ENCODE results near the gene BRF1.

Gene BRF1

DNA sequence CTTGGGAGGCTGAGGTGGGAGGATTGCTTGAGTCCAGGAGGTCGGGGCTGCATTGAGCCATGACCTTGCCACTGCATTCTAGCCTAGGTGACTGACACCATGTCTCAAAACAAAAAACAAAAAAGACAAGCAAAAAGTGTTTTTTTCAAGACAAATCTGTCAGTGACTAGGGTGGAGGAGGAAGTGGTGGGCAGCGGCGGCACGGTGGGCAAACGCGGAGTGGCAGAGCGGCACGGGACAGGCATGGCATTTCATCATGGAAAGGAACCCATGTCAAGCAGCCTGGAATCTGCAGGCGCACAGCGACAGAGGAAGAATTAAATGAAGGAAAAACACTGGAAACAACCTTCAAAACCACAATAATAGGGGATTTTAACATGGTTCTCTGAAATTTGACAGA is 56.5 kb downstream of the BRF1 start:
- in situ Hi-C loops (cut with HindIII; ENCODE audit: low sequenced_read_pairs), result no loop called here

DNA sequence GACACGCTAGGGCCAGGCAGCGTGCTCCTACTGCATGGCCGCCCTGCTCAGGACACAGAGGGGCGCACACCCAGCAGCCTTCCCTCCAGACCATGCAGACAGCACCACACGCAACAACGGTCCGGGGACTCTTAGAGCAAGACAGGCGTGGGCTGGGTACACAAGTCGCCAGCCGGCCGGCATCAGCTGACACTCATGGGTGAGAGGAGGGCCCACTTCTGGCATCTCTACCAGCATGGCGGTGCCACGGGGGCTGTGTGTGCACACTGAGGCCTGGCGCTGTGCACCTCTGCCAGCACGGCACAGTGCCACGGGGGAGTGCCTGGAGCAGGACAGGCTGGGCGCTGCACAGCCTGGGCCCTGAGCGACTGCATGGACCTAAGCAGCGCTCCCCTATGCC is 59.2 kb downstream of the BRF1 start:
- in situ Hi-C loops (cut with HindIII; ENCODE audit: low sequenced_read_pairs), result no loop called here

DNA sequence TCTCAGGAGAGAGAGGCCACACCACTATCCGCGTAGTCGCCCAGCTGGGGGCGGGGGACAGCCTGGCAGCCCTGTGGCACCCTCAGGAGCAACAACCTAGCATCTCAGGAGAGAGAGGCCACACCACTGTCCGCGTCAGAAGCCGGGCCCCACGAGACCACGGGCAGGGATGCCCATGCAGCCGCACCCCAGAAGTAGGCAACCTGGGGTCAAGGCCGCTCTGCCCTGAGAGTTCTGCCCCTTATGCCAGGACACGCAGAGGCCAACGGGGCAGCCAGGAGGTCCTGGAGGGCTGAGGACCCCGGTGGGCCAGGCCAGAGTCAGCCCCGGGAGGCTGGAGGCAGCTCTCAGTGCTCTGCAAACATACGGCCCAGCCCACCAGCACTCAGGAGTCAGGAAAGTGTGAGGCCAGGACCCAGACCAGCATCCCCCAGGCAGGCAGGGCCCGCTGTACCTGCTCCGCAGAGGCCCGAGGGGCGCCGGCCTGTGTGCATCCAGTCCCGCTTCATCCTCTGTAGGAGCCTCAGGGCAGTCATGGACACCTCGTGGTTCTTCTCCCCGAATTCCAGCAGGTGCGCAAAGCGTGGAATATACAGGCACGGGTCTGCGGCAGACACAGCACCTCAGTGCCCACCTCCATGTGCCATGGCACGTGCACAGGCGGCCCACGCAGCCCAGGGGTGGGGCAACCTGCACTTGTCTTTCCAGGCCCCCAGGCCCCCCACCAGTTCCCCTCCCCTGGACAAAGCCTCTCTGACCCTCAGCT is 59.8 kb downstream of the BRF1 start:
- in situ Hi-C loops (cut with HindIII; ENCODE audit: low sequenced_read_pairs), result no loop called here

DNA sequence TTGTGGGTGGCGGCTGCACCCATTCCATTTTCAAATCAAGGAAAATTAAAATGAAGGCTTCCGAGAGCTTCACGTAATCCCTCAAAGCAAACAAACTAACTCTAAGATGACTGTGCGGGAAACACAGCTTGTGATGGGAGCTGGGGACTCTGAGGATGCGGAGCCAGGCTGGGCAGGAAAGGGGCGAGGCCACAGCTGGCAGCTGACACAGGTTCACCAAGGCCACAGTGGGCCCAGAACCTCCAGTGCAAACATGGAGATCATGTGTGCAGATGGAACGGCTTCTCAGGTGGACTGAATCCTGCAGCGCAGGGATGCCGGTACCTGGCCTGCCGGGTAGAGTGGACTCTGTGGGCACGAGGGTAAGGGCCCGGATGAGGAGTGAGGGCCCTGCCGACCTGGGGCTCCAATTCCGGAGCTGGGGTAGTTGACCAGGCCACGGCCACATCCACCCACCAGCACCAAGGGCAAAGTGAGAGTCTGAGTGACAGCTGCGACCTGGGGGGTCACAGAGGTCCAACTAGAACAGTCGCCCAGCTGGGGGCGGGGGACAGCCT is 71.6 kb downstream of the BRF1 start:
- in situ Hi-C loops (cut with HindIII; ENCODE audit: low sequenced_read_pairs), result no loop called here

DNA sequence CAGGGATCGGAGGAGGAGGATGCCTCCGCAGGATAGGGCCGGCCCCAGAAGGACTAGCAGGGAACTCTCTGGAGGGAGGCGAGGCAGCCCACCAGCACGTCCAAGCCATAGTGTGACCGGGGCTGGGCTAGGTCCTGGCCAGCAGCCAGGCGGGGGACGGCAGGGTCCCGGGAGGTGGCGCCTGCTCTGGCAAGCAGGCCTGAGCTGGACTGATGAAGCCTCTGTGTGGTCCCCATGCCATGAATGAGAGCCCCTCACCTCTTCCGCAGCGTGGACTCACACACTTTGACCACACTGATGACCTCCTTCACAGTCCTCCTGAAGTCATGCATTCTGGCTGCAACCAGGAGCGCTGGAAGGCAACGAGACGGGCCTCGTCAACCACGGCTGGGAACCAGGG is 72.2 kb downstream of the BRF1 start:
- in situ Hi-C loops (cut with HindIII; ENCODE audit: low sequenced_read_pairs), result no loop called here

DNA sequence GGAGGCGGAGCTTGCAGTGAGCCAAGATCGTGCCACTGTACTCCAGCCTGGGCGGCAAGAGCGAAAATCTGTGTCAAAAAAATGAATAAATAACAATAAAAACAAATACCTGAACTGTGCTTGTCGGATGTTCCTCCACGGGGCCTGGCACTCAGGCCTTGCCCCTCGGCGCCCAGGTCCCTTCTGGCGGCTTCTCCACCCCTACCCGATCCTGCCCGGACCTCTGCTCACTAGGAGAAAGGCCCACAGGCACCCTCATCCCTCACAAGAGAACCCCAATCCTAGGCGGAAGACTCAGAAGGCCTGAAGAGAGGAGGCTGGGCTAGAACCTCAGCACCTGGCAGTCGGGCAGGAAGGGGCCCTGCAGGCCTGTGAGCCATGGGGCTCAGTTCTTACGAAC is 73.5 kb downstream of the BRF1 start:
- in situ Hi-C loops (cut with HindIII; ENCODE audit: low sequenced_read_pairs), result no loop called here

DNA sequence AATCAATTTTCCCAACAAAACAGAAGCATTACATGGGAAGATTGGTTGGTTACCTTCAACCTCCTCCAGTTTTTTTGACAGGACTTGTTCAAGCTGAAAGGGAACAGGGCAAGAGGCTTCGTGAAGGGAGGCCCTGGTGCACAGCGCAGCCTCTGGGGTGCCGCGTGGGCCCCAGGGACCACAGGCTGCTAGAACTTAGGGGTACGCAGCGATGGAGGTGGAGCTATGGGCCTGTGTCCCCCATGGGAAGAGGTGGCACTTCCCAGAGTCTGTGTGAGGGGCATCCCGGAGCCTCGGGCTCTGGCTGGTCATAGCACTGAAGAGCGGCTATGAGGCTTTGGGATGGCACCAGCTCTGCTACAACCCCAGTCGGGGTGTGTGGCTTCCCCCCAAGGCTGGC is 74.6 kb downstream of the BRF1 start:
- in situ Hi-C loops (cut with HindIII; ENCODE audit: low sequenced_read_pairs), result no loop called here

DNA sequence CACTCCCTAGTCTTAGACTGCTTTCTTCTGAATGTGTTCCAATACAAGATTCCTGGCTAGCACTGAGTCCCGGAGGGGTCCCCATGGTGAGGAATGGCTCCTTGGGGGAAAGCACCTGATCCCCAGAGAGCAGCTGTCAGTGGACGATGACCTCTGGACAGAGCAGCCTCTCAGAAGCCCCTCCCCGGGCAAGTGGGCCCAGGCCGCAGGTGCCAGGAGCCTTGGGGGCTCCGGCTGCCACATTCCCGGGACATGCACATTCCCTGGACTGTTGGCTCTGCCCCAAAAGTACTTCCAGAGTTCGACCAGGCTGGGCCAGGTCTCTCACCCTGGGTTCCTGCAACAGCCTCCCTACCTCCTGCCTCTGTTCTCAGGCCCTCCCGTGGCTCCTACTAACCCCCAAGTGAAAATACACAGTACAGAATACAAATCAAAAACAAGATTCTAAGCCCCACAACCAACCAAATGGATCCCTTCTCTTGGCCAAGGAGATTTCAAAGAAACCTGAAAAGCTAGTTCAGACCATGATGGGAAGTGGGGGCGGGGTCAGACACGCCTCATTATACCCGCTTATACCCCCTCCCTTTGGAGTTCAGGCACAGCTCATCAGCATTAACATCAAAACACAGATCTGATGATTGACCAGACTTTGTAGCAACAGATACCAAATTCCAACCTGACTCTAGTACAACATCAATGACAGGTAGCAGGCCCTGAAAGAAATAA is 75.8 kb downstream of the BRF1 start:
- in situ Hi-C loops (cut with HindIII; ENCODE audit: low sequenced_read_pairs), result no loop called here

DNA sequence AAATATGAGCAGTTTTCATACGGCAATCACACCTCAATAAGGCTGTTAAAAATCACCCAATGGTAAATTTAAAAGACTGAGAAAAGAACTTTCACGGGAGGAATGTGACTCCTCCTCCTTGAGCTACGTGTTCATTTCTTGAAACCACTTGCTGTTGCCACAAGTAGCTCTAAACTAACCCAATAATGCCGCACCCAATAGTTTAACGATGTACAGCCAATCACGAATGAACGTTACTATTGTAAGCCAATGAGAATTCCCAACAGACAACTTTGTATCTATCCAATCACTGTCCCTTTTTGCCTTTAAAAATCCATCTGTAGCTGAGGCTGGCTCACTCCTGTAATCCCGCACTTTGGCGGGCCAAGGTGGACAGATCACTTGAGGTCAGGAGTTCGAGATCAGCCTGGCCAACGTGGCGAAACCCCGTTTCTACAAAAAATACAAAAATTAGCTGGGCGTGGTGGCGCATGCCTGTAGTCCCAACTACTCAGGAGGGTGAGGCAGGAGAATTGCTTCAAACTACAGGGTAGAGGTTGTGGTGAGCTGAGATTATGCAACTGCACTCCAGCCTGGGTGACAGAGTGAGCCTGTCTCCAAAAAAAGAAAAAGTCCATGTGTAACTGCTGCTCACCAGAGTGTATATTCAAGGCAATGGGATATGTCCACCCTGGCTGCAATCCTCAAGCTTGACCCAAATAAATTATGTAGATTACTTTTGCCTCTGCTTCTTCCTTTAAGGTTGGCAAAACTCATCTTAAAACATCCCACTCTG is 76.8 kb downstream of the BRF1 start:
- in situ Hi-C loops (cut with HindIII; ENCODE audit: low sequenced_read_pairs), result no loop called here

DNA sequence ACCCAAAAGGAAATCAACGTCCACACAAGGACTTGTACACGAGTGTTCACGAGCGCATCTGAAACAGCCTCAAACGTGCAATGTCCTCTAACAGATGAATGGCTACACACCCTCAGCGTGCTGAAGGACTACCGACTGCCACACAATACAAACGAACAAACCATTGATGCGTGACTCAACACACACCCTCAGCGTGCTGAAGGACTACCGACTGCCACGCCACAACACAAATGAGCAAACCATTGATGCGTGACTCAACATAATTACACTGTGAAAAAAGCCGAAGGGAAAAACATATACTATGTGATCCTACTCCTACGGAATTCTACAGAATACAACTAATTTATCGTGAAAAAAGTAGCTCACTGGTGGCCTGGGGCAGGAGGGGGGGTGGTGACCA is 77.5 kb downstream of the BRF1 start:
- in situ Hi-C loops (cut with HindIII; ENCODE audit: low sequenced_read_pairs), result no loop called here

DNA sequence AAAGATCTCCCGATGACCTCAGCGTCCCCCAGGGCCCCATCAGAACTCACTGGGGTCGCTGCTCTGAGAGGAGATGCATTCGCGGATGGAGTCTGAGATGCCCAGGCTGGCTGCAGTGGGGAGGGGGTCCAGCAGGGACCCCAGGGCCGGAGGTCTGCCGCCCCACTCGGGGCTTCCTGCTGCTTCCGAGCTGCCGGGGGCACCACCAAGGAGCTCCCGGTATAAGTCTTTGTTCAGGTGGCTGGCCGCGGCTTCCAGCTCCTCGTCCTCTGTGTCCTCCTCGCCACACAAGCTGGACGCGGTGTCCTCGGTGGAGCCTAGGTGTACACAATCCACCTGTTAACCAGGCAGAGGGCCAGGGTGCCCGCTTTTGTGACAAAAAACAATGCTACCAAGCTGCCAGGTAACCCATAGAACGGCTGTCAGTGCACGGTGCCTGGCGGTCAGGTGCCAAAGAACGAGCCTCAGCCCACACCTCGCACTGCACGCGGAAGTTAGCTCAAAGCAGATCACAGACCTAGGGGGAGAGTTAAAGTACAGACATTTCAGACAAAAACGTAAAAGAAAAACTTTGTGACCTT is 79.1 kb downstream of the BRF1 start:
- in situ Hi-C loops (cut with HindIII; ENCODE audit: low sequenced_read_pairs), result no loop called here

DNA sequence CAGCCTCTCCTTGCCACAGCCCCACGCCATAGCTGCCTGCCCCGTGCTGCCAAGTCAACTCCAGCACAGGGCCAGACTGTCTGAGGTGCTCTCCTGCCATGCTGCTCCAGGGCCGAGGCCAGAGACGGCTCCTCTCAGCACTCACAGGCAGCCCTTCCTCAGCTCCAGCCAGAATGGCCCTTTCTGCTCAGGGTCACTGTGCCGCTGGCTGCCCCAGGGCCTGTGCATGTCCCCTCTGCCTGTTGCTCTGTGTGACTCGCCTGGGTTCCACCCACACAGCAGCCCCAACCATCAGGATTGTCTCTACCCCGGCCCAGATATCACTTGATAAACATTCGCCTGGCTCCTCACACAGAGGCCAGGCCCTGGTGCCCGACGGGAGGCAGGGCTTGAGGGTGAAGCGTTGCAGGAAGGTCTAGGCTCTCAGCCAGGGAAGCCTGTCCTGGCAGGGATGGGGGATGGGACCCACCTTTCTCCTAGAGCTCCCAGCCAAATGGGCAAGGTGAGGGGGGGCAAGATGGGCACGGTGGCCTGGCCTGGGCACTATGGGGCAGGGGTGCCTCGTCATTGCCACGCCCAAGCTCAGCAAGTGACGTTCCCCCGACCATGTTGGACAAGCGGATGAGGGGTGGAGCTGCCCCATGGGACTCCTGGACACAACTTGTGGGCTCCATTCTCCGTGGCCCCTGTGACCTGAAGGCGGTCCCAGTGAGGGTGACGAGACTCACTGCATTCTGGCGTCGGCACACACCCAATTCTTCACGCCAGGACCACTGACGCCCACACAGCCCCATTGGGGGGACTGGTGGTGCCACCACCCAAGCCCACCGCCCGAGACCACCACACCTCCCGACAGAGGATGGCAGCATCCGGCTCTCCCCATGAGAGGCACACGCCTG is 79.9 kb downstream of the BRF1 start:
- in situ Hi-C loops (cut with HindIII; ENCODE audit: low sequenced_read_pairs), result no loop called here

DNA sequence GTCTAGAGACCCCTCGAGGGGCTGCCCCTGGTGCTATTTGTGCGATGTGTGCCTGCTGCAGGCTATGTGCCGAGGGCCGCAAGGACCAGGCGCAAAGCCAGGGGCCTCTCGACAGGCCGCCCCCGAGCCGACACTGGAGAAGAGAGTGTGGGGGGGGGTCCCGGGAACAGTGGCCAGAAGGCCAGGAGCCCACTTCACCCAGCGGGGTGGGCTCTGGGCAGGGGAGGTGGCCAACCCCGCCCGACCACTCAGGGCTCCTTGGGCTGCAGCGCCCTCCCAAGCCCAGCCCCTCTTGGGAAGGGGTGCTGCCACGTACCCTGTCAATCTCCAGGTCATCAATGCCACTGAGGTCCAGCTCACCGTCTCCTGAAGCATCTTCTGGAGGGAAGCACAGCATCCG is 81.0 kb downstream of the BRF1 start:
- in situ Hi-C loops (cut with HindIII; ENCODE audit: low sequenced_read_pairs), result no loop called here

DNA sequence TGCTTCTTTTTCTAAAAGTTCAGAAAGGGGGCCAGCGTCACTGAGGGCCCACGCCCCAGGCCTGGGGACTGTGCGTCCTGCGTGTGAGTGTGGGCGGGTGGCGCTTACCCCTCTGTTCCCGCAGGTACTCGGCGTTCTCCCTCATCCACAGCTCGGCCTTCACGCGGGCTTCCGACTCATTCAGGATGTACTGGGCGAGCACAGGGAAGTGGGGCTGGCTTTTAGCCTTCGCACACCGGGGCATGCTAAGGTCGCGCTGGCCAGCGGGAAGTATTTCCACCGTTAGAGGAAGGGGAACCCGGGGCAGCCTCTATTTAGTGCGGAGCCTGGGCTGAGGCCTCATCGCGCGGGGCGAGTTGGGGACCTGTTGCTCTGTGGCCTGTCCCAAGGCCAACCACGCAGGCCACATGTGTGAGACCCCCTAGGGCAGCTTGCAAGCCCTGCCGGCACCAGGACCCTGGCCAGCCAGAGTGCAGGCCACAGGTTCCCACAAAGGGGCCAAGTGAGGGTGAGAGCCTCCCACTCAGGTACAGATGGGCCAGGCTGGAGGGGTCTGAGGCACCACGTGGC is 81.7 kb downstream of the BRF1 start:
- in situ Hi-C loops (cut with HindIII; ENCODE audit: low sequenced_read_pairs), result no loop called here

DNA sequence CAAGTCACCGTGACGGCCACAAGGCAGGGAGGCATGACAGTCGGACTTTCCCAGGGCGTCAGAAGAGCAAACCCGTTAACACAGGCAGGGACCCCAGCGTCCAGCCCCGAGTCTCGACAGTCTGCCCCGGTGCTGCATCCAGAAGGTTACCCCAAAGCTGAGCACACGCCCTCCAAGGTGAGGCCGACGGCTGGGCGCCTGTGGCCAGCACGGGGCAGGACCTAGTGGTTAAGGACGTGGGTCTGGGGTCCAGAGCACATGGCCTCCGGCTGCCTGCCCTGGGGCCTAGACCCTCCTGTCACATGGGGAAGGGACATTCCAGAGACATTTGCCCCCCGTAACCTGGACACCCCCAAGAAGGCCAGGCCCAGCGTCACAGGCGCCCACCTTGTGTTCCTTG is 82.2 kb downstream of the BRF1 start:
- in situ Hi-C loops (cut with HindIII; ENCODE audit: low sequenced_read_pairs), result no loop called here

DNA sequence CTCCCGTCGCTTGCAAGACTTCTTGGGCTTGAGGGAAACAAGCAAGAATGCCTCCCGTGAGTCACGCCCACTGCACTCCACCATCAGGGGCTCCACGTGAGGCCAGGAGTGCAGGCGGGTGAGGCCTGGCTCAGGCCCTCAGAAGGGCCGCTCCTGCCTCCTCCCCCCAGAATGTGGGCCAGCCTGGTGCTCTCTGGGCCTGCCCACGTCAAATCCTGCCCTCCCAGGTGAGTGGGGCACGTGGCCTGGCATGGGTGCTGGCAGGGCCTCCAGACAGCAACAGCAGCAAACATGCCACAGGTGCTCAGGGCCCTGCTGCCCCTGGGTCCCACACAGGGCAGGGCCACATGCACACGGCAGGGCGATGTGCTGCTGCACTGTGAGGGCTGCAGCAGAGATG is 83.0 kb downstream of the BRF1 start:
- in situ Hi-C loops (cut with HindIII; ENCODE audit: low sequenced_read_pairs), result no loop called here

DNA sequence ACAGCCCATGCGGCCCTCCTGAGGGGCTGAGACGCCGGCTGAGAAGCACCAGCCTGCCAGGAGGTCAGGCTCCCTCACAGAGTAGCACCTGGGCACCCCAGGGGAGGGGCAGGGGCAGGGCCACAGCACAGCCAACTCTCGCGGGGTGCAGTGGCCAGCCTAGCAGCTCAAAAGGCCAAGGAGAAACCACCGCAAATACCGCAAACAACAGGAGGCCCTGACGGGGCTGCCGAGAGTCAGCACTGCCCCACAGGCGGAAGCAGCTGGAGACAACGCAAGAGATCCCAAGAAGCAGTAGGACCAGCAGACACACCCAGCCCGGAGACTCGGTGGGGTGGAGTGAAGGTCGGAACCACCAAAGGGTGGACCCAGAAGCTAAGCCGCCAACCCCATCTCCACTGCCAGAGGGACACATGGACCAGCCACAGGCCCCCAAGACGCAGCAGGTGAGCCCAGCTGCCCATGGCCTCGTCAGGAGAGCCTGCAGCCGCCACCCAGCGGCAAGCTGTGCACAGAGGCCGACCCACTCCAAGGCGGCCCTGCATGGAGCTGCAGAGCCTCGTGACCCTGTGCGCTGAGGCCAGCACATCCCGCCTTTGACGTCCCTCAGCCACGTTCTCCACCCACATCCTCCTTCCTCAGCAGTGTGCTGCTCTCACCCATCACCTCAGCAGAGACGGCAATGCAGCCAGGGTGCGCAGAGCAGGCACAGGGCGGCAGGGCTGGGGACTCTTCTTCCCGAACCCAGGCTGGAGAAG is 84.1 kb downstream of the BRF1 start:
- in situ Hi-C loops (cut with HindIII; ENCODE audit: low sequenced_read_pairs), result no loop called here

DNA sequence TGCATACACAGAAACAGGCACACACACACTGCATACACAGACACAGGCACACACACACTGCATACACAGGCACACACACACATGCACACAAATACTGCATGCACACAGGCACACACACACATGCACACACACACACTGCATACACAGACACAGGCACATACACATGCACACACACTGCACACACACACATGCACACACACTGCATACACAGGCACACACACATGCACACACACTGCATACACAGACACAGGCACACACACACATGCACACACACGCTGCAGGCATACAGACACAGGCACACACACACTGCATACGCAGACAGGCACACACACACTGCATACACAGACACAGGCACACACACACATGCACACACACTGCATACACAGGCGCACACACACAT is 85.2 kb downstream of the BRF1 start:
- in situ Hi-C loops (cut with HindIII; ENCODE audit: low sequenced_read_pairs), result no loop called here

DNA sequence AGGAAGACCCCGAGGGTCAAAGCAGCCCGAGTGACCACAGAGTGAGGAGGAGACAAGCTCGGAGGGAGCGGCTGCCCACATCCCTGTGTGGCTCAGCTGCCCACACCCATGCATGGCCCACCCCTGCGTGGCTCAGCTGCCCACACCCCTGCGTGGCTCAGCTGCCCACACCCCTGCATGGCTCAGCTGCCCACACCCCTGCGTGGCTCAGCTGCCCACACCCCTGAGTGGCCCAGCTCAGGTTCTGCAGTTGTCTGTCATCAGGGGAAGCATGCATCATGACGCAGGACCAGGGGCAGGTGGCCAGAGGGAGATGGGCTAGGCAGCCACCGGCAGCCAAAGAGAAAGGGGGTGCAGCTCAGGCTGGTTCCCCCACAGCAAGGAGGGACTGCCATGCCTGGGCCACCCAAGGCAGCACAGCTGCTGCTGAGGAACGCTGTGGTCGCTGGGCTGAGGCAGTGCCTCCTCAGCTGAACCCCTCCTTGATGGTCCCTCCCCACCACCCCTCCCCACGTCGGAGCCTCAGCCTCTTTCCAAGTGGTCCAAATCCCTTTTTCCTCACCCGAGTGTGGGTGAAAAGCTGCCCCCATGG is 86.4 kb downstream of the BRF1 start:
- in situ Hi-C loops (cut with HindIII; ENCODE audit: low sequenced_read_pairs), result no loop called here
